Activated B cell treated with CpG ODN at 0.5 μM for 24 hours (primary cell): Measurements from ENCODE around the gene MX1. TPM values are rescaled to one million over a fixed set of nuclear protein-coding genes. Genes with fewer than 3 reads are reported as not detected.

Source experiments
- ATAC-seq: fragments of 200-7000 bp; cut with Tn5 transposase; one replicate; pipeline ENCODE4 v1.10.0; 2021; ENCODE audit warnings: low read depth, mild to moderate bottlenecking, moderate library complexity
- CTCF ChIA-PET: fragments of 350-600 bp; sonication (Branson Sonifier 250); formaldehyde crosslinking; loops from one replicate; lab custom pipeline; 2021; ENCODE audit warnings: antibody characterized with exemption; lab: Charles Lee
- POLR2A ChIA-PET: fragments of 350-600 bp; sonication (Branson Sonifier 250); formaldehyde crosslinking; loops from one replicate; lab custom pipeline; 2021; ENCODE audit warnings: antibody characterized with exemption; lab: Charles Lee
- DNase-seq: peaks from one replicate; pipeline ENCODE4 v3.0.0; 2022
- H3K27ac Mint-ChIP-seq: one replicate; pipeline ENCODE4 v1.8.0; 2020; ENCODE audit warnings: mixed read lengths
- H3K27me3 Mint-ChIP-seq: one replicate; pipeline ENCODE4 v1.8.0; 2021; ENCODE audit warnings: mixed read lengths
- H3K36me3 Mint-ChIP-seq: one replicate; pipeline ENCODE4 v1.8.0; 2021; ENCODE audit warnings: low read depth, mixed read lengths
- H3K4me1 Mint-ChIP-seq: one replicate; pipeline ENCODE4 v1.8.0; 2021; ENCODE audit warnings: mixed read lengths
- H3K4me3 Mint-ChIP-seq: one replicate; pipeline ENCODE4 v1.8.0; 2020; ENCODE audit warnings: mild to moderate bottlenecking, mixed read lengths
- H3K9me3 Mint-ChIP-seq: one replicate; pipeline ENCODE4 v1.8.0; 2020; ENCODE audit warnings: mixed read lengths
- intact Hi-C: fragments of 100-400 bp; cut with micrococcal nuclease; formaldehyde crosslinking; loops from one replicate; pipeline ENCODE4 v1.15.1; 2024
- total RNA-seq: library from RNA; stranded (reverse); gene quantifications from 2 replicates; pipeline ENCODE4 v1.2.3, GENCODE V29; 2022
- TF ChIP-seq, protein P1 (sequence below): fragments of 200-600 bp; IDR thresholded peaks from one replicate; pipeline ENCODE4 v1.8.0; 2022; ENCODE audit warnings: antibody characterized with exemption, mild to moderate bottlenecking

Gene MX1
- total RNA-seq, 1 donor from 2014 or later = 64.2 TPM

DNA sequence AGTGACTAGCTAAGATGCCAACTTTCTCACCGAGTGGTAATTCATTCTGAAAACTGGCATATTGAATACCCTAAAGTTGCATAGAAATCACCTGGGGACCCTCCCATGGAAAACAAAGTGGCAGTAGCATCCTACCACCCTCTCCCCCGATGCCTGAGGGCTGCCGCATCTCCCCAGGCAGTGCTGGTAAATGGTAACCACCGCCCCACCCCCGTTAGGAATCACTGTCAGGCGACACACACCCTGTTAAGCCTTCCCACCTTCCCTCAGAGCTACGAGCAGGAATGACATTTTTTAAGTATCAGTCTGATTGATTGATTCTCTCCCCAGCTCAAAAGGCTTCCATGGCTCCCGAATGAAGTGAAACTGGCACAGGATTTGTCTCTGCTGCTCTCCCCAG is 53.6 kb downstream of the MX1 start:
- ATAC-seq (no peak), DNase-seq (no peak)
- Mint-ChIP-seq H3K4me3 (no peak overlapping the region), H3K27ac (no peak overlapping the region), H3K27me3 (peaks cover 4% of the 10 kb centered on the region), H3K4me1 (no peaks in the 10 kb centered on the region), H3K36me3 (no peaks in the 10 kb centered on the region), H3K9me3 (no peaks in the 10 kb centered on the region)
- ChIA-PET CTCF (interaction anchor here (0.6 kb wide), 1 partner anchor 196 kb away, joined by 3 read pairs; no protein-coding TSS in a partner anchor), POLR2A (no interaction called here)
- intact Hi-C loops = no loop called here
- TF ChIP-seq, protein P1, sequence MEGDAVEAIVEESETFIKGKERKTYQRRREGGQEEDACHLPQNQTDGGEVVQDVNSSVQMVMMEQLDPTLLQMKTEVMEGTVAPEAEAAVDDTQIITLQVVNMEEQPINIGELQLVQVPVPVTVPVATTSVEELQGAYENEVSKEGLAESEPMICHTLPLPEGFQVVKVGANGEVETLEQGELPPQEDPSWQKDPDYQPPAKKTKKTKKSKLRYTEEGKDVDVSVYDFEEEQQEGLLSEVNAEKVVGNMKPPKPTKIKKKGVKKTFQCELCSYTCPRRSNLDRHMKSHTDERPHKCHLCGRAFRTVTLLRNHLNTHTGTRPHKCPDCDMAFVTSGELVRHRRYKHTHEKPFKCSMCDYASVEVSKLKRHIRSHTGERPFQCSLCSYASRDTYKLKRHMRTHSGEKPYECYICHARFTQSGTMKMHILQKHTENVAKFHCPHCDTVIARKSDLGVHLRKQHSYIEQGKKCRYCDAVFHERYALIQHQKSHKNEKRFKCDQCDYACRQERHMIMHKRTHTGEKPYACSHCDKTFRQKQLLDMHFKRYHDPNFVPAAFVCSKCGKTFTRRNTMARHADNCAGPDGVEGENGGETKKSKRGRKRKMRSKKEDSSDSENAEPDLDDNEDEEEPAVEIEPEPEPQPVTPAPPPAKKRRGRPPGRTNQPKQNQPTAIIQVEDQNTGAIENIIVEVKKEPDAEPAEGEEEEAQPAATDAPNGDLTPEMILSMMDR = no peak

DNA sequence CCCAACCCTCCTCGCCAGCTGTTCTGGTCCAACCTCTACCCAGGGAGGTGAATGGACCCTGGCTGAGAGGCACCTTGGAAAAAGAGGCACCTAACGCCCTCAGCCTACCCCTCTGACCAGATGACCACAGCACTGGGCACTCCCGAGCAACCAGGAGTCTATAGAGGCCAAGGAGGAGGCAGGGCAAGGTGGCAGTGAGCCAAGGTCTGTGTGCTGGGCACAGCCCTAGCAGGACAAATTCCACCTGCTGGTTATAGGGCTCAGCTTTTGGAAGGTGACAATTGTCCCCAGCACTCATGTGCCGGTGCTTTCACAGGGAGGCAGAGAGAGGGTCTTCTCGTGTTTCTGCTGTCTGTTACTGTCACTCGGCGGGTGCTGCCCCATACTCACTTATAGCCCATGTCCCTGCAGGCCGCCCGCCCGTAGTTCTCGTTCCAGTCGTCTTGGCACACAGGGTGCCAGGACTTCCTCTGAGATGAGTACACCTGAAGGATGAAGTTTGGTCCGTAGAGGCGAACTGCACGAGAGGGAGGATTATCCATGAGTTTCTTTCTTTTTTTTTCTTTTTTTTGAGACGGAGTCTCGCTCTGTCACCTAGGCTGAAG is 54.1 kb downstream of the MX1 start:
- H3K36me3 Mint-ChIP-seq = no peaks in the 10 kb centered on the region
- CTCF ChIA-PET = no interaction called here
- POLR2A ChIA-PET = no interaction called here
- TF ChIP-seq, protein P1 = no peak
- peaks cover 4% of the 10 kb centered on the region for H3K27me3 Mint-ChIP-seq
- H3K4me1 Mint-ChIP-seq = no peaks in the 10 kb centered on the region
- H3K4me3 Mint-ChIP-seq = no peak overlapping the region
- DNase-seq (no peak), ATAC-seq (no peak)
- H3K9me3 Mint-ChIP-seq = no peaks in the 10 kb centered on the region
- intact Hi-C loops = no loop called here
- no peak overlapping the region for H3K27ac Mint-ChIP-seq

DNA sequence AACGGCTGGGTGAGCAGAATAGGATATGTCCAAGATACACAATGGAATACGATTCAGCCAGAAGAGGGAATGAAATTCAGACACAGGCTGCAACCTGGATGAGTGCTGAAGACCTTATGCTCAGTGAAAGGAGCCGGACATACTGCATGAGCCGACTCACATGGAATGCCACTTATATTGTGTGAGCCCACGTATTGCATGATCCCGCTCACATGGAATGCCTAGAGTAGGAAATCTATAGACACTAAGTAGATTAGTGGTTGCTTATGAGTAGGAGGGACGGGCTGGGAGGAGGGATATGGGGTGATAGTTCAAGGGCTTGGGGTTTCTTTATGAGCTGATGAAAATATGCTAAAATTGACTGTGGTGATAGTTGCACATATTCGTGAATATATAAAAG is 55.2 kb downstream of the MX1 start:
- TF ChIP-seq, protein P1 = no peak
- H3K27ac Mint-ChIP-seq = no peak overlapping the region
- intact Hi-C loops = no loop called here
- CTCF ChIA-PET = interaction anchor here (1.1 kb wide), 1 partner anchor 198 kb away, joined by 5 read pairs; no protein-coding TSS in a partner anchor
- no peak for DNase-seq
- no peaks in the 10 kb centered on the region for H3K36me3 Mint-ChIP-seq
- H3K4me1 Mint-ChIP-seq = no peaks in the 10 kb centered on the region
- H3K4me3 Mint-ChIP-seq = no peak overlapping the region
- ATAC-seq = no peak
- peaks cover 4% of the 10 kb centered on the region for H3K27me3 Mint-ChIP-seq
- POLR2A ChIA-PET = no interaction called here
- H3K9me3 Mint-ChIP-seq = no peaks in the 10 kb centered on the region

- Mint-ChIP-seq H3K9me3 (no peaks in the 10 kb centered on the region), H3K4me3 (no peak overlapping the region), H3K27ac (no peak overlapping the region), H3K36me3 (no peaks in the 10 kb centered on the region), H3K27me3 (peaks cover 6% of the 10 kb centered on the region), H3K4me1 (no peaks in the 10 kb centered on the region)
- POLR2A ChIA-PET = no interaction called here
- DNase-seq (no peak), ATAC-seq (no peak)
- intact Hi-C loops = no loop called here
- CTCF ChIA-PET = no interaction called here
- TF ChIP-seq, protein P1 = no peak
Observed at GRCh38 chr21:41482301-41482700, 56.3 kb downstream of the MX1 start.

DNA sequence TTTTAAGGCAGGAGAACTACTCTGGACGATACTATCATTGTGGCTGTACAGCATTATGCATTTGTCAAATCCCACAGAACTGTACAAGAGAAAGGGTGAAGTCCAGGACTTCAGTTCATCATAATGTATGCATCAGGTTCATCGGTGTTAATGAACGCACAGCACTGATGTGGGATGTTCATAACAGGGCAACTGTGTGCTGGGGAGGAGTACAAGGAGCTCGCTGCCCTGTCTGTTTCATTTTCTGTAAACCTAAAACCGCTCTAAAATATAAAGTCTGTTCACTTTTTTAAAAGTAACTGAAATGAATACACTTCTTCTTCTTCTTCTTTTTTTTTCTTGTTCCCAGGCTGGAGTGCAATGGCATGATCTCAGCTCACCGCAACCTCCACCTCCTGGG is 56.9 kb downstream of the MX1 start:
- DNase-seq (no peak), ATAC-seq (no peak)
- Mint-ChIP-seq H3K36me3 (no peaks in the 10 kb centered on the region), H3K4me3 (no peak overlapping the region), H3K4me1 (no peaks in the 10 kb centered on the region), H3K27ac (no peak overlapping the region), H3K27me3 (peaks cover 6% of the 10 kb centered on the region), H3K9me3 (no peaks in the 10 kb centered on the region)
- intact Hi-C loops = no loop called here
- TF ChIP-seq, protein P1 = no peak
- POLR2A ChIA-PET = no interaction called here
- CTCF ChIA-PET = no interaction called here
